GM06990 (cell line): ENCODE measurements around the gene TNFRSF21.
A peak's percentile ranks its signal among the peaks of the same experiment; 100 is the strongest.

ENCODE experiments used
- DNase-seq: peaks from one replicate; pipeline ENCODE4 v3.0.0-alpha.2; 2011; ENCODE audit not compliant: insufficient read length; ENCODE audit errors: extremely low read depth
- H3K27me3 ChIP-seq: replicated peaks from 2 replicates; pipeline ENCODE4 v1.6.0; 2011; ENCODE audit warnings: low read length; ENCODE audit not compliant: control insufficient read depth, insufficient read depth
- H3K36me3 ChIP-seq: 2 replicates; pipeline ENCODE4 v1.5.1; 2011; ENCODE audit warnings: low read length; ENCODE audit not compliant: control insufficient read depth, insufficient read depth
- H3K4me3 ChIP-seq: replicated peaks from 2 replicates; pipeline ENCODE4 v1.5.1; 2011; ENCODE audit warnings: low read depth, mild to moderate bottlenecking, control low read depth, low read length
- CTCF ChIP-seq: IDR thresholded peaks from 2 replicates; pipeline ENCODE4 v1.5.1; 2011; ENCODE audit warnings: low read length, control low read depth, mild to moderate bottlenecking, inconsistent platforms; ENCODE audit not compliant: insufficient read depth, poor library complexity, severe bottlenecking

Gene TNFRSF21

GRCh38 chr6:47246551-47246950 lies 63.2 kb downstream of the TNFRSF21 start:
- no peaks in the 10 kb centered on the region for H3K36me3 ChIP-seq
- TF ChIP-seq CTCF, result no peak
- DNase-seq, result no peak
- no peaks in the 10 kb centered on the region for H3K27me3 ChIP-seq
- no peak overlapping the region for H3K4me3 ChIP-seq

- DNase-seq, result no peak
- no peak overlapping the region for H3K4me3 ChIP-seq
- no peaks in the 10 kb centered on the region for H3K36me3 ChIP-seq
- TF ChIP-seq CTCF, result no peak
- H3K27me3 ChIP-seq, result no peaks in the 10 kb centered on the region
Measured at GRCh38 chr6:47245745-47246371, 63.8 kb downstream of the TNFRSF21 start.

GRCh38 chr6:47242483-47243386 lies 67.0 kb downstream of the TNFRSF21 start:
- no peak overlapping the region for H3K4me3 ChIP-seq
- no peaks in the 10 kb centered on the region for H3K36me3 ChIP-seq
- peak; percentile 96 for DNase-seq

GRCh38 chr6:47241742-47242482 lies 67.8 kb downstream of the TNFRSF21 start:
- Histone ChIP-seq H3K27me3 (no peaks in the 10 kb centered on the region), H3K4me3 (no peak overlapping the region), H3K36me3 (no peaks in the 10 kb centered on the region)
- no peak for TF ChIP-seq CTCF
- DNase-seq, result no peak

More at GRCh38 chr6:47242483-47243386, 67.0 kb downstream of the TNFRSF21 start:
- no peaks in the 10 kb centered on the region for H3K27me3 ChIP-seq
- TF ChIP-seq CTCF, result no peak

GRCh38 chr6:47240277-47240890 lies 69.3 kb downstream of the TNFRSF21 start:
- Histone ChIP-seq H3K27me3 (no peaks in the 10 kb centered on the region), H3K4me3 (no peak overlapping the region), H3K36me3 (no peaks in the 10 kb centered on the region)
- TF ChIP-seq CTCF, result no peak
- no peak for DNase-seq
